Memory B cell (primary cell): ENCODE measurements around the gene COL1A1.

Experiments used
- ATAC-seq: fragments of 150-1000 bp; cut with Tn5 transposase; 2 replicates; pipeline ENCODE4 v1.10.0; 2021; ENCODE audit warnings: low read depth, mild to moderate bottlenecking, moderate library complexity
- DNase-seq, 2 donors: peaks; one replicate each; pipeline ENCODE4 v3.0.0; 2022; ENCODE audit warnings: low spot score in 2 of 2
- H3K27ac Mint-ChIP-seq: one replicate; pipeline ENCODE4 v1.8.0; 2022; ENCODE audit warnings: mild to moderate bottlenecking, moderate library complexity, mixed read lengths
- H3K27me3 Mint-ChIP-seq: one replicate; pipeline ENCODE4 v1.8.0; 2022; ENCODE audit warnings: mixed read lengths
- H3K36me3 Mint-ChIP-seq: one replicate; pipeline ENCODE4 v1.8.0; 2022; ENCODE audit warnings: mild to moderate bottlenecking, mixed read lengths
- H3K4me1 Mint-ChIP-seq: one replicate; pipeline ENCODE4 v1.8.0; 2022; ENCODE audit warnings: mixed read lengths
- H3K4me3 Mint-ChIP-seq: one replicate; pipeline ENCODE4 v1.8.0; 2022; ENCODE audit warnings: mild to moderate bottlenecking, moderate library complexity, mixed read lengths
- H3K9me3 Mint-ChIP-seq: one replicate; pipeline ENCODE4 v1.8.0; 2022; ENCODE audit warnings: mixed read lengths

COL1A1 gene

GRCh38 chr17:50209133-50209471 lies 7.7 kb upstream of the COL1A1 start:
- Mint-ChIP-seq H3K27me3 (peaks cover 44% of the 10 kb centered on the region), H3K4me3 (no peak overlapping the region), H3K36me3 (no peaks in the 10 kb centered on the region), H3K27ac (no peak overlapping the region), H3K9me3 (no peaks in the 10 kb centered on the region), H3K4me1 (peaks cover 15% of the 10 kb centered on the region)
- DNase-seq (no peak), ATAC-seq (no peak)

- no peaks in the 10 kb centered on the region for H3K9me3 Mint-ChIP-seq
- H3K36me3 Mint-ChIP-seq, result no peaks in the 10 kb centered on the region
- H3K4me1 Mint-ChIP-seq, result peaks cover 15% of the 10 kb centered on the region
- no peak overlapping the region for H3K4me3 Mint-ChIP-seq
- H3K27ac Mint-ChIP-seq, result no peak overlapping the region
- ATAC-seq (no peak), DNase-seq (no peak)
- H3K27me3 Mint-ChIP-seq, result peaks cover 44% of the 10 kb centered on the region
These were observed 7.2 kb upstream of the COL1A1 start for GRCh38 chr17:50208611-50209061.

- no peak overlapping the region for H3K4me3 Mint-ChIP-seq
- DNase-seq (no peak), ATAC-seq (no peak)
- H3K9me3 Mint-ChIP-seq, result no peaks in the 10 kb centered on the region
- no peaks in the 10 kb centered on the region for H3K36me3 Mint-ChIP-seq
- peak overlapping the region; percentile 15 for H3K27ac Mint-ChIP-seq
- peaks cover 12% of the 10 kb centered on the region for H3K4me1 Mint-ChIP-seq
- H3K27me3 Mint-ChIP-seq, result peaks cover 44% of the 10 kb centered on the region
These were observed 6.5 kb upstream of the COL1A1 start for GRCh38 chr17:50207792-50208567.

DNA sequence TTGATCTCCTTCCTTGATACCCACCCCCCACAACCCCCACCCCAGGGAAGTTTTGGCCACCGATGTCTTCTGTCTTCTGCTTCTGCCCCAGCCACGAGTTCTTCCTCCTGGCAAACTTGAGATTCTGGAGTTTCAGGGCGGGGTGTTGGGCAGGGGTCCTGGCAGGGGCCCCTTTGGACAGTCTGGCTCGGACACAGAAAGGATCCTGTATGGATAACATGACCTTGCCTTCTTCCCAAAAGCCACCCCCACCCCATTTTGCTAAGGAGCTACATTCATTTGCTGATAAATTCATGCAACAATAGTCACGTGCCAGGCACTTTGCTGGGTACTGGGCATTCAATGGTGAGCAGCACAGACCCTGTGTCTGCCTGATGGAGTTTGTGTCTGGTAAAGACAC lies 5.9 kb upstream of the COL1A1 start:
- ATAC-seq (no peak), DNase-seq (no peak)
- peaks cover 12% of the 10 kb centered on the region for H3K4me1 Mint-ChIP-seq
- H3K27me3 Mint-ChIP-seq, result peaks cover 47% of the 10 kb centered on the region
- H3K27ac Mint-ChIP-seq, result peak overlapping the region; percentile 15
- no peak overlapping the region for H3K4me3 Mint-ChIP-seq
- H3K36me3 Mint-ChIP-seq, result no peaks in the 10 kb centered on the region
- no peaks in the 10 kb centered on the region for H3K9me3 Mint-ChIP-seq

- DNase-seq (no peak), ATAC-seq (no peak)
- Mint-ChIP-seq H3K4me3 (no peak overlapping the region), H3K4me1 (peaks cover 12% of the 10 kb centered on the region), H3K9me3 (no peaks in the 10 kb centered on the region), H3K36me3 (no peaks in the 10 kb centered on the region), H3K27ac (no peak overlapping the region), H3K27me3 (peaks cover 51% of the 10 kb centered on the region)
These were observed 5.3 kb upstream of the COL1A1 start for GRCh38 chr17:50206604-50207293.

DNA sequence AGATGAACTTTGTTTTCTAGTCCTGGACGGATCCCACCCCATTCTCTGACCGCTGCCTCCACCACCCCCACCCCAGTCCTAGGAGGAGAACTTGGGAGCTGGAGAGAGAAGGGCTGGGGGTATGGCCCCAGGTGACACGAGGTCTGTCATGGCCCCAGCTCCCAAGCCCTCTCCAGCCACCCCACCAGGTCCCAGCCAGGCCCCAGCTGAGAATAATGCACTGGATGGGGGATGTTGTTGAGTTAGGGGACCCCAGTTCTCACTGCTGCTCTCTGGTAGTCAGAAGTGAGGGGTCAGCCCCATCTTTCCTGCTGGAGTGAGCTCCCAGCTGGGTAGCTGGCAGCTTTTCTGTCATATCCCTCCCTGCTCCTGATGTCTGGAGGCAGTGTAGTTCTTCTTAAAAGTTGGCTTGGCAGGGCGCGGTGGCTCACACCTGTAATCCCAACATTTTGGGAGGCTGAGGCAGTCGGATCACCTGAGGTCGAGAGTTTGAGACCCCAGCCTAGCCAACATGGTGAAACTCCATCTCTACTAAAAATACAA lies 4.6 kb upstream of the COL1A1 start:
- no peak overlapping the region for H3K4me3 Mint-ChIP-seq
- H3K4me1 Mint-ChIP-seq, result peaks cover 11% of the 10 kb centered on the region
- peaks cover 47% of the 10 kb centered on the region for H3K27me3 Mint-ChIP-seq
- DNase-seq (no peak), ATAC-seq (no peak)
- H3K36me3 Mint-ChIP-seq, result no peaks in the 10 kb centered on the region
- no peaks in the 10 kb centered on the region for H3K9me3 Mint-ChIP-seq
- no peak overlapping the region for H3K27ac Mint-ChIP-seq

DNA sequence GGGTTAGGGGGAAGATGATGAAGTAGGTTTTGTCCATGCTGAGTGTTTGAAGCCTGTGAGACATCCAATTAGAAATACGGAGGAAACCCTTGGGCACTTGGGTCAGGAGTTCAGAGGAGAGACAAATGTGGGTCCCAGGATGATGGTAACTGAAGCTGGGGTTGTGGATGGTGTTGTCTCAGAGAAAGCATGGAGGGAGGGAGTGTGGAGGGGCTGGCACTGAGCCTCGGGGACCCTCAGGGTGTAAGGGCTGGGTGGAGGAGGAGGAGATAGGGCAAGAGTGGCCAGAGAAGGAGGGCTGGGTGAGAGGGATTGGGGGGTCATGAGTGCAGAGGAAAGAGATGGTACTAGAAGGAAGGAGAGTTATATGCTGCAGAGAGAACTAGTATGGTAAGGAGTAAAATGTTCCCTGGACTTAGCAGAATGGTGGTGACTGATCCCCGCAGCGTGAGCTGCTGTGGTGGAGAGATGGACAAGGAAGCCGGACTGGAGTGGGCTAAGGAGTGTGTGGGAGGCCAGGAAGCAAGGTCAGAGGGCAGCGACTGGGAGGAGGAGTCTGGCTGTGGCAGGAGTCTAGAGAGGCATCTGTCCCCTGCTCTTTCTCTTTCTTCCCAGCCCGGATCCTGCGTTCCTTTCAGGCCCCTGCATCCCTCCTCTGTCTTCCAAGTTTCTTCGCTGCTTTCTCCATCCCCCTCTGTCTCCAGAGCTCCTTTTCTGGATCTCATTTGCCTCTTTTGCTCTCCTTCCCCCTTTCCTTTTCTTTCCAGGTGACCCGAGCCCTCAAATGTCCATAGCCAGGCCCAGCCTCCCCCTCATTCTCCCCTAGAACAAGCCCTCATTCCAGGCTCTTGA lies 3.9 kb upstream of the COL1A1 start:
- ATAC-seq (no peak), DNase-seq (no peak)
- Mint-ChIP-seq H3K27me3 (peaks cover 51% of the 10 kb centered on the region), H3K4me3 (no peak overlapping the region), H3K27ac (no peak overlapping the region), H3K4me1 (peaks cover 16% of the 10 kb centered on the region), H3K9me3 (no peaks in the 10 kb centered on the region), H3K36me3 (no peaks in the 10 kb centered on the region)

- peaks cover 16% of the 10 kb centered on the region for H3K4me1 Mint-ChIP-seq
- DNase-seq, result no peak
- peaks cover 50% of the 10 kb centered on the region for H3K27me3 Mint-ChIP-seq
- no peak overlapping the region for H3K4me3 Mint-ChIP-seq
- no peaks in the 10 kb centered on the region for H3K9me3 Mint-ChIP-seq
- H3K27ac Mint-ChIP-seq, result no peak overlapping the region
- ATAC-seq, result no peak
- no peaks in the 10 kb centered on the region for H3K36me3 Mint-ChIP-seq
These were observed 3.0 kb upstream of the COL1A1 start for GRCh38 chr17:50204431-50204830.

- Mint-ChIP-seq H3K4me3 (no peak overlapping the region), H3K9me3 (no peaks in the 10 kb centered on the region), H3K36me3 (no peaks in the 10 kb centered on the region), H3K27ac (no peak overlapping the region), H3K27me3 (peaks cover 45% of the 10 kb centered on the region), H3K4me1 (peaks cover 16% of the 10 kb centered on the region)
- ATAC-seq (no peak), DNase-seq (no peak)
These were observed 2.3 kb upstream of the COL1A1 start for GRCh38 chr17:50203604-50204345.

- ATAC-seq (no peak), DNase-seq (no peak)
- Mint-ChIP-seq H3K27me3 (peaks cover 45% of the 10 kb centered on the region), H3K9me3 (no peaks in the 10 kb centered on the region), H3K4me3 (no peak overlapping the region), H3K4me1 (peaks cover 16% of the 10 kb centered on the region), H3K27ac (no peak overlapping the region), H3K36me3 (no peaks in the 10 kb centered on the region)
These were observed 1.7 kb upstream of the COL1A1 start for GRCh38 chr17:50203086-50203485.

DNA sequence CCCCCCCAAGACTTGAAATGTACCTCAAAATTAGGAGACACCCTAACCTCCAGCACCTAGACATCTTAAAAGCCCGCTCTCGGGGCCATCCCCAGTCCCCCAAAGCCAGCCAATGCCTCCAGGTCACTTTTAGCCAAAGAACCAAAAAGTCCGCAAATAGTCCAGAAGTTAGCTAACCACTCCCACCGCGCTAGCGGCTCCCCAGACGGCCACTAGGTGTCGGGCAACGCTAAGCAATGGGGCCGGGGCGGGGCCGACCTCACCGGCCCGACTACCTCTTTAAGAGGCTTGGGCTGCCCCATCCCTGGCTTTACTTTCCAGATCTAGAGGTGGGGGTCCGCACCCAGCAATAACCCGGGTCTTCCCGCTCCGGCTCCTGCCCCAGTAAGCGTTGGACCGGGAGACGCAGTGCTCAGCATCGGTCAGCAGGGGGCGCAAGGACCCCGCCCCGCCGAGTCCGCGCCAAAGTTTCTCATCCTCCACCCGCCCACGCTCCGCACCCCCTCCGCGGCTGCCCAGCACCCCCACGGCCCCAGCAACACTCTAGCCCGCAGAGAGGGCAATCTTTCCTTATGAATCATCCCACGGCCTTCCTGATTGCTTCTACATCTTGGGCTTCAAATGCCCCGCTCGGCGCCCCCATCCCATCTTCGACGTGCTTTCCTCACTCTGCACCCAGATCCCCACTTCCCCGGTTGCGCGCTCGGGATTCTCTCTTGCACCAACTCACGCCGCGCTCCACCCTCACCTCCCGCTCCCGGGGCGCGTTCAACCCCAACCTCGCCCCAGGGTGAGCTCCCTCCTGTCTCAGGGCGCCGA lies 765 bp downstream of the COL1A1 start:
- ATAC-seq, result peak; percentile 70
- Mint-ChIP-seq H3K9me3 (no peaks in the 10 kb centered on the region), H3K27me3 (peaks cover 33% of the 10 kb centered on the region), H3K36me3 (no peaks in the 10 kb centered on the region), H3K4me3 (peak overlapping the region; percentile 83), H3K4me1 (peaks cover 7% of the 10 kb centered on the region), H3K27ac (peak overlapping the region; percentile 86)
- DNase-seq, result peak; percentile 85 to 91

GRCh38 chr17:50199803-50200456 lies 1.5 kb downstream of the COL1A1 start:
- Mint-ChIP-seq H3K27me3 (peaks cover 27% of the 10 kb centered on the region), H3K4me3 (peak overlapping the region; percentile 83), H3K4me1 (peaks cover 7% of the 10 kb centered on the region), H3K36me3 (no peaks in the 10 kb centered on the region), H3K27ac (peak overlapping the region; percentile 86), H3K9me3 (no peaks in the 10 kb centered on the region)
- ATAC-seq (peak; percentile 78), DNase-seq (peak; percentile 54 to 62)
